Right kidney (tissue), 1 donor: Measurements from ENCODE around the gene MIPOL1.

Experiments used
- DNase-seq: peaks from one replicate; pipeline ENCODE4 v3.0.0-alpha.2; 2016

MIPOL1 gene

DNA sequence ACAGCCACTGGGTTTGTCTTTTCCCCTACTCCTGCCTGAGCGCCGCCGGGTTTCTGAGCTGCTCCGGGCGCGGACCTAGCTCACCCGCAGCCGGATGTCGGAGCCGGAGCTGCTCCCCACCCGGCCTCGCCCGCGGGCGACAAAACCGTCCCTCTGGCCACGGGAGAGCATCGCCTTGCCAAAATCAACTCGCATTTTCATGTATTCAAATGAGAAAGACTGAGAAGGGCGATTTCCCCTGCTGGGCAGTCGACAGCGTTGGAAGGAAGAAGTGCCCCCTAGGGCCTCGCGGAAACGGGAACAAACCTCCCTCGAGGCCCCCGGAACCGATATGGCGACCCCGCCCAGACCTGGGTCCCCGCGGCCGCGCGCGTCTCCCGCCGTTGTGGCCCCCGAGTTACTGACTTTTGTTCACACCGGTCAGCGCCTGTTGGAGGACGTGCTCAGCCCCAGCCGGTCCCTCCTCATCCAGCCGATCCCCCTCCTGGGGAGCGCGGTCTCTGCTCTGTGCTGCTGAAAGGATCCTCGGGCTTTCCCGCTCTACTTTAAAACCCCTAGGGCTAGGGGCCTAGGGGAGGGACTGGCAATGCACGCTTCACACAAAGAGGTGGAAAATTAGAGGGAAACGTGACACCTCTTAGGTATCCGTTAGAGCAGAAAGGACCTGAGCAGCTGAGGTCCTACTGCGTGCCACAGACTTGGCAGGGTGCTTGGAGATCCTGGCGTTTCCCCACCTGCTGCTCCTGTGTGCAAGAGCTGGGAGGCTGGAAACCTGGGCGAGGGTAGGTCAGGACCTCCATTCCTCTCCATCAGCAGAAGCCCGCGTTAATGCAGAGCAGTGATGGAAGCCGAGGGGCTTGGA lies 402.0 kb downstream of the MIPOL1 start:
- peak; percentile 65 for DNase-seq

DNA sequence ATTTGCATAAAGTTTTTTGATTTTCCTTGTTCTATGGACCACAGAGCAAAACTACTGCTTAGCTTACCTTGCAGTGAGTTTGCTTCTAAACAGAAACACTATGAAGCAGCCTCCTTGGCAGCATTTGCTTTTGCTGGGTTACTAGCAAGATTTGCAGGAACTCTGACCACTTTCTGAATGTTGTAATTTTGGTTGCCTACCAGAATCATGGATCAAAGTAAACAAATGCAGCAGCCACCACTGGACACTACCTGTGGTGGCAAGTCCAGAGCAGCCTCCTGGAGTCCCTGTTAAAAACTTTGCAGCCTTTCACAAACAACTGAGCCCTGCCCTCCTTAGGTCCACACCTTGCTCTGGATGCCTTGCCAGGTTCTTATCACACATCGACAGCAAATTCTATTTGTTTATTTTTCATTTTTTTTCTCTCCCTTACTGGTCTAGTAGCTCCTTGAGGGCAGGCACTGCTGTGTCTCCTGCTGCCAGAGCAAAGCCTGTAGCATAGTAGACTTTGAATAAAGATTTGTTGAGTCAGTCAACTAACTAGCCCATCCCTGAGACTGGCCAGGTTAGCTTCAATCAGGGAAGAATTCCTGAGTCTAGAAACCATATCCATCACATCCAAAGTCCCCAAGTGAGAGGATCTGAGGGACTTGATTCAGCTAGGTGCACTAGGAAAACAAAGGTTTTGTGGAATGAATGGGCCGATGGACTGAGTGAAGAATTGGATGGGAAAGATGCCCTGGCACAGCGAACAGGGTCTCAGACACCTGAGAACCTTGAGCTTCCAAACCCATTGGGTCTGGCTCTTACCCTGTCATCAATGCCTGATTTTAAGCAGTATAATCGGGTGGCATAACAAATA lies 403.4 kb downstream of the MIPOL1 start:
- DNase-seq, result no peak

DNA sequence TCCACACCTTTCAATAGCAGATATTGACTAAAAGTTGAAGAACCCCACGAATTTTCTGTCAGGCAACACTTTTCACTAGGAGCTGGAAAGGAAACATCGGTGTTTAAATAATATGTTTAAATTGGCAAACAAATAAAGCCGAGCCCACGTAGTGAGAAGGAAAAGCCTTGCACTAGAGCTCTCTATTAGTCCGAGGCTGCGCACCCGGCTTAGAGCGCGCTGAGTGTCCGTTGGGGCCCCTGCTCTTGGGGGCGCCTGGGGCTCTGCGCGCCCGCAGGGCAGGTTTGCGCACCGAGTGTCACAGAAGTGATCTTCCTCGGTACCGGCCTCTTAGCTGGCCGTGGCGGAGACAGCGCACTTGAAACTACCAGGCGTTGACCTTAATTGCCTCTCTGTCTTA lies 404.1 kb downstream of the MIPOL1 start:
- no peak for DNase-seq
